B cell (primary cell): ENCODE data around the gene GPR21. TPM values are rescaled to one million over a fixed set of nuclear protein-coding genes. Genes with fewer than 3 reads are reported as not detected.
A peak's percentile ranks its signal among the peaks of the same experiment; 100 is the strongest.

Experiments used
- ATAC-seq: fragments of 200-7000 bp; cut with Tn5 transposase; one replicate; pipeline ENCODE4 v1.10.0; 2021; ENCODE audit warnings: low read depth, mild to moderate bottlenecking, moderate number of reproducible peaks, moderate library complexity
- CTCF ChIA-PET: fragments of 350-600 bp; sonication (Branson Sonifier 250); formaldehyde crosslinking; loops from one replicate; lab custom pipeline; 2021; ENCODE audit warnings: antibody characterized with exemption, inconsistent platforms; lab: Charles Lee
- POLR2A ChIA-PET: fragments of 350-600 bp; sonication (Branson Sonifier 250); formaldehyde crosslinking; loops from one replicate; lab custom pipeline; 2021; ENCODE audit warnings: antibody characterized with exemption; lab: Charles Lee
- DNase-seq: peaks from one replicate; pipeline ENCODE4 v3.0.0; 2013
- H2AFZ ChIP-seq: 2 replicates; pipeline ENCODE4 v1.6.1; 2012; ENCODE audit warnings: mild to moderate bottlenecking, low read depth, low read length; ENCODE audit not compliant: insufficient read depth, poor library complexity, severe bottlenecking
- H3K27ac ChIP-seq, 2 donors: 1 replicate in 1 of 2; 2 replicates in 1 of 2; pipeline ENCODE4 v1.5.1; 2012 to 2013; ENCODE audit warnings: low read length in 2 of 2, mild to moderate bottlenecking in 2 of 2, moderate library complexity in 1 of 2
- H3K27me3 ChIP-seq, 4 experiments: fragments of 200-600 bp in 1 of 4; sonication (generic) in 1 of 4; replicated peaks in 1 of 4; 1 replicate in 2 of 4; 2 replicates in 2 of 4; pipeline versions ENCODE4 v1.6.1 to v1.7.0; 2013 to 2016; ENCODE audit warnings: low read length in 3 of 4, mild to moderate bottlenecking in 2 of 4, mixed read lengths in 1 of 4, moderate library complexity in 1 of 4; ENCODE audit not compliant: insufficient read depth in 4 of 4, control insufficient read depth in 3 of 4; ENCODE audit errors: control extremely low read depth in 1 of 4
- H3K36me3 ChIP-seq, 2 experiments: replicated peaks in 1 of 2; 1 replicate in 1 of 2; 2 replicates in 1 of 2; pipeline versions ENCODE4 v1.6.1 to v1.7.1; 2013; ENCODE audit warnings: low read length in 1 of 2; ENCODE audit not compliant: insufficient read depth in 2 of 2, control insufficient read depth in 1 of 2; ENCODE audit errors: control extremely low read depth in 1 of 2, extremely low read depth in 1 of 2
- H3K4me1 ChIP-seq, 2 donors: fragments of 200-600 bp in 1 of 2; sonication (generic) in 1 of 2; 1 replicate in 1 of 2; 2 replicates in 1 of 2; pipeline versions ENCODE4 v1.5.1 to v1.6.1; 2013 to 2017; ENCODE audit warnings: low read length in 2 of 2; ENCODE audit not compliant: control insufficient read depth in 2 of 2, insufficient read depth in 2 of 2
- H3K4me2 ChIP-seq: replicated peaks from 2 replicates; pipeline ENCODE3; 2012; ENCODE audit warnings: mild to moderate bottlenecking, low read depth, low read length; ENCODE audit not compliant: poor library complexity, severe bottlenecking
- H3K4me3 ChIP-seq, 5 experiments: fragments of 200-600 bp in 1 of 5; sonication (generic) in 1 of 5; 1 replicate in 3 of 5; 2 replicates in 2 of 5; pipeline versions ENCODE4 v1.5.1 to v1.7.0; 2011 to 2016; ENCODE audit warnings: low read length in 4 of 5, mild to moderate bottlenecking in 4 of 5, low read depth in 2 of 5, control low read depth in 1 of 5, moderate library complexity in 1 of 5; ENCODE audit not compliant: insufficient read depth in 1 of 5; ENCODE audit errors: control extremely low read depth in 1 of 5, extremely low read depth in 1 of 5
- H3K79me2 ChIP-seq: fragments of 200-600 bp; sonication (generic); one replicate; pipeline ENCODE4 v1.6.0; 2016; ENCODE audit warnings: low read length; ENCODE audit not compliant: control insufficient read depth, insufficient read depth
- H3K9ac ChIP-seq: fragments of 200-600 bp; sonication (generic); 2 replicates; pipeline ENCODE4 v1.6.1; 2017; ENCODE audit warnings: mild to moderate bottlenecking, low read length, moderate library complexity
- H3K9me3 ChIP-seq, 3 donors: one replicate each; pipeline versions ENCODE4 v1.6.1 to v1.7.1; 2013; ENCODE audit warnings: low read length in 2 of 3; ENCODE audit not compliant: control insufficient read depth in 2 of 3, insufficient read depth in 1 of 3; ENCODE audit errors: control extremely low read depth in 1 of 3
- H4K20me1 ChIP-seq: 2 replicates; pipeline ENCODE4 v1.6.0; 2012; ENCODE audit warnings: mild to moderate bottlenecking, low read length; ENCODE audit not compliant: insufficient read depth, control insufficient read depth, poor library complexity, severe bottlenecking
- H3K27ac Mint-ChIP-seq: one replicate; pipeline ENCODE4 v1.8.0; 2021; ENCODE audit warnings: mixed read lengths
- H3K27me3 Mint-ChIP-seq: one replicate; pipeline ENCODE4 v1.8.0; 2021; ENCODE audit warnings: mixed read lengths
- H3K4me1 Mint-ChIP-seq: one replicate; pipeline ENCODE4 v1.8.0; 2021; ENCODE audit warnings: mixed read lengths
- H3K4me3 Mint-ChIP-seq: one replicate; pipeline ENCODE4 v1.8.0; 2021; ENCODE audit warnings: mixed read lengths
- H3K9me3 Mint-ChIP-seq: one replicate; pipeline ENCODE4 v1.8.0; 2022; ENCODE audit warnings: mixed read lengths; ENCODE audit not compliant: insufficient read depth
- EZH2 ChIP-seq: IDR thresholded peaks from 2 replicates; pipeline ENCODE4 v1.6.1; 2012; ENCODE audit warnings: borderline replicate concordance, low read depth, mild to moderate bottlenecking, moderate library complexity, low read length; ENCODE audit not compliant: insufficient read depth, poor library complexity, severe bottlenecking
- WGBS: methylation state at CpG from one replicate; pipeline ENCODE4 v1.1.5; 2013; ENCODE audit warnings: missing lambda C conversion rate; ENCODE audit not compliant: insufficient coverage; 5-methylcytosine and 5-hydroxymethylcytosine counted together
- intact Hi-C: fragments of 100-400 bp; cut with micrococcal nuclease; formaldehyde crosslinking; loops from one replicate; pipeline ENCODE4 v1.10.0; 2022
- polyA plus RNA-seq: library from polyadenylated mRNA; depleted of rRNA; stranded (reverse); fragments of >200 nt; gene quantifications from 2 replicates; pipeline ENCODE4 v1.2.3, GENCODE V29; 2012
- total RNA-seq, 2 donors: library from RNA; stranded (reverse); fragments of 120-200 nt in 1 of 2; gene quantifications; 1 replicate in 1 of 2; 2 replicates in 1 of 2; pipeline versions ENCODE4 v1.2.3 to v1.2.4, GENCODE V29; 2013 to 2022
- TF ChIP-seq, protein P1 (sequence below): fragments of 200-600 bp; IDR thresholded peaks from one replicate; pipeline ENCODE4 v1.8.0; 2022; ENCODE audit warnings: antibody characterized with exemption, mild to moderate bottlenecking

Gene GPR21
- total and polyA plus RNA-seq, 2 donors (not counting 1 experiment from before 2014, with no cell fraction given), result 0.13 to 2.5 TPM

GRCh38 chr9:123033864-123034601, 566 bp downstream of the GPR21 start:
- ChIA-PET CTCF (interaction anchor here (0.7 to 1.4 kb wide), 2 partner anchors 12 to 316 kb away, joined by 3 read pairs; no protein-coding TSS in a partner anchor), POLR2A (no interaction called here)
- Histone ChIP-seq H3K4me3 (no peak overlapping the region), H3K27ac (no peak overlapping the region), H3K36me3 (peaks cover 0 to 10% of the 10 kb centered on the region in 2 experiments), H3K79me2 (no peaks in the 10 kb centered on the region), H3K4me1 (peaks cover 13 to 20% of the 10 kb centered on the region in 2 donors), H4K20me1 (no peaks in the 10 kb centered on the region), H2AFZ (no peak overlapping the region), H3K9ac (no peak overlapping the region), H3K4me2 (no peak overlapping the region), H3K27me3 (no peaks in the 10 kb centered on the region), H3K9me3 (no peaks in the 10 kb centered on the region)
- Mint-ChIP-seq H3K27me3 (no peaks in the 10 kb centered on the region), H3K4me3 (no peak overlapping the region), H3K4me1 (peaks cover 22% of the 10 kb centered on the region), H3K27ac (no peak overlapping the region), H3K9me3 (no peaks in the 10 kb centered on the region)
- intact Hi-C loops, result no loop called here
- 17% methylated on average over 4 of the region's 8 CpGs for WGBS
- DNase-seq, result peak; percentile 23
- no peak for ATAC-seq
- TF ChIP-seq EZH2, result no peak
- TF ChIP-seq, protein P1, sequence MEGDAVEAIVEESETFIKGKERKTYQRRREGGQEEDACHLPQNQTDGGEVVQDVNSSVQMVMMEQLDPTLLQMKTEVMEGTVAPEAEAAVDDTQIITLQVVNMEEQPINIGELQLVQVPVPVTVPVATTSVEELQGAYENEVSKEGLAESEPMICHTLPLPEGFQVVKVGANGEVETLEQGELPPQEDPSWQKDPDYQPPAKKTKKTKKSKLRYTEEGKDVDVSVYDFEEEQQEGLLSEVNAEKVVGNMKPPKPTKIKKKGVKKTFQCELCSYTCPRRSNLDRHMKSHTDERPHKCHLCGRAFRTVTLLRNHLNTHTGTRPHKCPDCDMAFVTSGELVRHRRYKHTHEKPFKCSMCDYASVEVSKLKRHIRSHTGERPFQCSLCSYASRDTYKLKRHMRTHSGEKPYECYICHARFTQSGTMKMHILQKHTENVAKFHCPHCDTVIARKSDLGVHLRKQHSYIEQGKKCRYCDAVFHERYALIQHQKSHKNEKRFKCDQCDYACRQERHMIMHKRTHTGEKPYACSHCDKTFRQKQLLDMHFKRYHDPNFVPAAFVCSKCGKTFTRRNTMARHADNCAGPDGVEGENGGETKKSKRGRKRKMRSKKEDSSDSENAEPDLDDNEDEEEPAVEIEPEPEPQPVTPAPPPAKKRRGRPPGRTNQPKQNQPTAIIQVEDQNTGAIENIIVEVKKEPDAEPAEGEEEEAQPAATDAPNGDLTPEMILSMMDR, result no peak

DNA sequence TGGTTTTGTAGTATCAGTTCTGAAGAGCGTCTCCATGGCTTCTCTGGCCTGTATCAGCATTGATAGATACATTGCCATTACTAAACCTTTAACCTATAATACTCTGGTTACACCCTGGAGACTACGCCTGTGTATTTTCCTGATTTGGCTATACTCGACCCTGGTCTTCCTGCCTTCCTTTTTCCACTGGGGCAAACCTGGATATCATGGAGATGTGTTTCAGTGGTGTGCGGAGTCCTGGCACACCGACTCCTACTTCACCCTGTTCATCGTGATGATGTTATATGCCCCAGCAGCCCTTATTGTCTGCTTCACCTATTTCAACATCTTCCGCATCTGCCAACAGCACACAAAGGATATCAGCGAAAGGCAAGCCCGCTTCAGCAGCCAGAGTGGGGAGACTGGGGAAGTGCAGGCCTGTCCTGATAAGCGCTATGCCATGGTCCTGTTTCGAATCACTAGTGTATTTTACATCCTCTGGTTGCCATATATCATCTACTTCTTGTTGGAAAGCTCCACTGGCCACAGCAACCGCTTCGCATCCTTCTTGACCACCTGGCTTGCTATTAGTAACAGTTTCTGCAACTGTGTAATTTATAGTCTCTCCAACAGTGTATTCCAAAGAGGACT, 1.5 kb downstream of the GPR21 start:
- H3K27ac ChIP-seq, result no peak overlapping the region
- H3K4me2 ChIP-seq, result no peak overlapping the region
- ChIA-PET POLR2A (no interaction called here), CTCF (no interaction called here)
- peaks cover 13 to 20% of the 10 kb centered on the region in 2 donors for H3K4me1 ChIP-seq
- ATAC-seq, result no peak
- Mint-ChIP-seq H3K27ac (no peak overlapping the region), H3K4me1 (peaks cover 22% of the 10 kb centered on the region), H3K4me3 (no peak overlapping the region), H3K27me3 (no peaks in the 10 kb centered on the region), H3K9me3 (no peaks in the 10 kb centered on the region)
- intact Hi-C loops, result no loop called here
- 52% methylated on average over 8 of the region's 13 CpGs for WGBS
- H3K27me3 ChIP-seq, result no peaks in the 10 kb centered on the region
- H3K4me3 ChIP-seq, result no peak overlapping the region
- no peaks in the 10 kb centered on the region for H3K9me3 ChIP-seq
- DNase-seq, result peak; percentile 28
- no peaks in the 10 kb centered on the region for H4K20me1 ChIP-seq
- no peak overlapping the region for H2AFZ ChIP-seq
- TF ChIP-seq EZH2, result no peak
- TF ChIP-seq, protein P1, result no peak
- peaks cover 0 to 7% of the 10 kb centered on the region in 2 experiments for H3K36me3 ChIP-seq
- no peaks in the 10 kb centered on the region for H3K79me2 ChIP-seq
- H3K9ac ChIP-seq, result no peak overlapping the region
